Measurements from ENCODE around the gene DLG2. TPM values are rescaled to one million over a fixed set of nuclear protein-coding genes. Genes with fewer than 3 reads are reported as not detected.

The DLG2 gene
- total RNA-seq, 1 donor from 2014 or later, result 0.26 TPM

GRCh38 chr11:83827520-83827919, 1799.6 kb downstream of the DLG2 start:
- H3K4me3 ChIP-seq (ENCODE audit: low read depth, low read length), result no peak overlapping the region
- no peak for TF ChIP-seq CTCF (IDR thresholded peaks at IDR 0.05; ENCODE audit: insufficient read depth, low read length, severe bottlenecking)
- no peaks in the 10 kb centered on the region for H3K27me3 ChIP-seq (ENCODE audit: control insufficient read depth, insufficient read depth, low read length)
- no peaks in the 10 kb centered on the region for H3K36me3 ChIP-seq (ENCODE audit: control insufficient read depth, insufficient read depth, low read length)
- no peak for FAIRE-seq
- DNase-seq (ENCODE audit: low read depth), result no peak

GRCh38 chr11:83826078-83826477, 1801.1 kb downstream of the DLG2 start:
- H3K27me3 ChIP-seq (ENCODE audit: control insufficient read depth, insufficient read depth, low read length), result no peaks in the 10 kb centered on the region
- no peaks in the 10 kb centered on the region for H3K36me3 ChIP-seq (ENCODE audit: control insufficient read depth, insufficient read depth, low read length)
- TF ChIP-seq CTCF (IDR thresholded peaks at IDR 0.05; ENCODE audit: insufficient read depth, low read length, severe bottlenecking), result no peak
- no peak overlapping the region for H3K4me3 ChIP-seq (ENCODE audit: low read depth, low read length)
- DNase-seq (ENCODE audit: low read depth) (no peak), FAIRE-seq (no peak)

- FAIRE-seq (no peak), DNase-seq (ENCODE audit: low read depth) (no peak)
- H3K4me3 ChIP-seq (ENCODE audit: low read depth, low read length), result no peak overlapping the region
- no peaks in the 10 kb centered on the region for H3K27me3 ChIP-seq (ENCODE audit: control insufficient read depth, insufficient read depth, low read length)
- no peaks in the 10 kb centered on the region for H3K36me3 ChIP-seq (ENCODE audit: control insufficient read depth, insufficient read depth, low read length)
- TF ChIP-seq CTCF (IDR thresholded peaks at IDR 0.05; ENCODE audit: insufficient read depth, low read length, severe bottlenecking), result no peak
Observed at GRCh38 chr11:83823461-83824025, 1803.6 kb downstream of the DLG2 start.

GRCh38 chr11:83819931-83820549, 1807.1 kb downstream of the DLG2 start:
- H3K4me3 ChIP-seq (ENCODE audit: low read depth, low read length), result no peak overlapping the region
- peak; percentile 26 for TF ChIP-seq CTCF (IDR thresholded peaks at IDR 0.05; ENCODE audit: insufficient read depth, low read length, severe bottlenecking)
- no peaks in the 10 kb centered on the region for H3K27me3 ChIP-seq (ENCODE audit: control insufficient read depth, insufficient read depth, low read length)
- DNase-seq (ENCODE audit: low read depth) (peak; percentile 69), FAIRE-seq (no peak)
- H3K36me3 ChIP-seq (ENCODE audit: control insufficient read depth, insufficient read depth, low read length), result no peaks in the 10 kb centered on the region

GRCh38 chr11:83818349-83818748, 1808.8 kb downstream of the DLG2 start:
- Histone ChIP-seq H3K4me3 (ENCODE audit: low read depth, low read length) (no peak overlapping the region), H3K36me3 (ENCODE audit: control insufficient read depth, insufficient read depth, low read length) (no peaks in the 10 kb centered on the region), H3K27me3 (ENCODE audit: control insufficient read depth, insufficient read depth, low read length) (no peaks in the 10 kb centered on the region)
- DNase-seq (ENCODE audit: low read depth), result peak; percentile 66
- TF ChIP-seq CTCF (IDR thresholded peaks at IDR 0.05; ENCODE audit: insufficient read depth, low read length, severe bottlenecking), result no peak
- FAIRE-seq, result no peak

Data from bronchial epithelial cell (primary cell).